H9 (cell line): ENCODE measurements around the gene NFYC. TPM values are rescaled to one million over a fixed set of nuclear protein-coding genes. Genes with fewer than 3 reads are reported as not detected.

Experiments used
- DNase-seq: peaks from one replicate; pipeline ENCODE4 v3.0.0-alpha.2; 2017
- H2AFZ ChIP-seq: one replicate; pipeline ENCODE4 v1.6.1; 2013; ENCODE audit warnings: mild to moderate bottlenecking, low read length, control low read depth, moderate library complexity
- H2AK5ac ChIP-seq: 2 replicates; pipeline ENCODE4 v1.6.1; 2013; ENCODE audit warnings: low read length, control low read depth, mixed read lengths; ENCODE audit not compliant: insufficient read length
- H2BK120ac ChIP-seq: one replicate; pipeline ENCODE4 v1.6.1; 2013; ENCODE audit warnings: low read depth, mild to moderate bottlenecking, low read length, control low read depth, inconsistent platforms; ENCODE audit not compliant: poor library complexity, severe bottlenecking
- H2BK12ac ChIP-seq: 2 replicates; pipeline ENCODE4 v1.6.1; 2013; ENCODE audit warnings: low read length, control low read depth, mixed read lengths, low read depth; ENCODE audit not compliant: insufficient read length
- H2BK15ac ChIP-seq: 2 replicates; pipeline ENCODE4 v1.6.1; 2013; ENCODE audit warnings: low read depth, low read length, control low read depth
- H2BK20ac ChIP-seq: one replicate; pipeline ENCODE4 v1.6.1; 2013; ENCODE audit warnings: low read depth, mild to moderate bottlenecking, low read length, control low read depth, inconsistent platforms; ENCODE audit not compliant: poor library complexity, severe bottlenecking
- H2BK5ac ChIP-seq: 2 replicates; pipeline ENCODE4 v1.6.1; 2013; ENCODE audit warnings: low read length, control low read depth, mixed read lengths; ENCODE audit not compliant: insufficient read length
- H3K14ac ChIP-seq: 2 replicates; pipeline ENCODE4 v1.6.1; 2013; ENCODE audit warnings: low read length, control low read depth; ENCODE audit not compliant: insufficient read depth
- H3K18ac ChIP-seq: 2 replicates; pipeline ENCODE4 v1.6.1; 2013; ENCODE audit warnings: low read depth, mild to moderate bottlenecking, mixed read lengths, low read length, control low read depth; ENCODE audit not compliant: insufficient read length
- H3K23ac ChIP-seq: 2 replicates; pipeline ENCODE4 v1.6.1; 2013; ENCODE audit warnings: low read length, control low read depth, mixed read lengths, low read depth; ENCODE audit not compliant: insufficient read length
- H3K23me2 ChIP-seq: 2 replicates; pipeline ENCODE4 v1.6.1; 2013; ENCODE audit warnings: low read depth, mild to moderate bottlenecking, mixed read lengths, low read length, control low read depth; ENCODE audit not compliant: insufficient read length, poor library complexity, severe bottlenecking
- H3K27ac ChIP-seq: 2 replicates; pipeline ENCODE4 v1.5.1; 2013; ENCODE audit warnings: low read length, control low read depth, mixed read lengths, low read depth; ENCODE audit not compliant: insufficient read length
- H3K27me3 ChIP-seq: 2 replicates; pipeline ENCODE4 v1.6.1; 2013; ENCODE audit warnings: low read length, control low read depth, inconsistent platforms; ENCODE audit not compliant: insufficient read depth
- H3K4ac ChIP-seq: 2 replicates; pipeline ENCODE4 v1.6.1; 2013; ENCODE audit warnings: low read depth, mild to moderate bottlenecking, control low read depth, inconsistent platforms, low read length, moderate library complexity
- H3K4me1 ChIP-seq: 2 replicates; pipeline ENCODE4 v1.6.1; 2013; ENCODE audit warnings: low read length, control low read depth, inconsistent platforms; ENCODE audit not compliant: insufficient read depth
- H3K4me2 ChIP-seq: 2 replicates; pipeline ENCODE4 v1.6.1; 2013; ENCODE audit warnings: low read length, control low read depth, mixed read lengths; ENCODE audit not compliant: insufficient read length, insufficient read depth
- H3K56ac ChIP-seq: 2 replicates; pipeline ENCODE4 v1.6.1; 2013; ENCODE audit warnings: low read depth, mild to moderate bottlenecking, mixed read lengths, low read length, control low read depth; ENCODE audit not compliant: insufficient read length
- H3K79me1 ChIP-seq: 2 replicates; pipeline ENCODE4 v1.6.1; 2013; ENCODE audit warnings: low read depth, mild to moderate bottlenecking, moderate library complexity, low read length, control low read depth, inconsistent platforms; ENCODE audit not compliant: insufficient read depth, poor library complexity, severe bottlenecking
- H3K79me2 ChIP-seq: 2 replicates; pipeline ENCODE4 v1.6.1; 2013; ENCODE audit warnings: low read length, control low read depth, inconsistent platforms; ENCODE audit not compliant: insufficient read depth
- H3K9ac ChIP-seq: 2 replicates; pipeline ENCODE4 v1.6.1; 2013; ENCODE audit warnings: low read length, control low read depth, mixed read lengths; ENCODE audit not compliant: insufficient read length; ENCODE audit errors: extremely low read depth
- H3K9me3 ChIP-seq: one replicate; pipeline ENCODE4 v1.6.1; 2013; ENCODE audit warnings: low read depth, low read length, inconsistent platforms; ENCODE audit not compliant: control insufficient read depth
- H3T11ph ChIP-seq: one replicate; pipeline ENCODE4 v1.6.1; 2013; ENCODE audit warnings: mild to moderate bottlenecking, low read length, control low read depth, inconsistent platforms
- H4K20me1 ChIP-seq: one replicate; pipeline ENCODE4 v1.6.1; 2013; ENCODE audit not compliant: control insufficient read depth, insufficient read length, insufficient read depth
- H4K5ac ChIP-seq: 2 replicates; pipeline ENCODE4 v1.6.1; 2013; ENCODE audit warnings: low read depth, mild to moderate bottlenecking, mixed read lengths, low read length, control low read depth; ENCODE audit not compliant: insufficient read length
- H4K8ac ChIP-seq: replicated peaks from 2 replicates; pipeline ENCODE4 v1.6.1; 2013; ENCODE audit warnings: low read length, control low read depth, mixed read lengths, low read depth; ENCODE audit not compliant: insufficient read length
- H4K91ac ChIP-seq: 2 replicates; pipeline ENCODE4 v1.6.1; 2013; ENCODE audit warnings: low read depth, mild to moderate bottlenecking, moderate library complexity, mixed read lengths, low read length, control low read depth; ENCODE audit not compliant: insufficient read length
- H3K27ac Mint-ChIP-seq, 3 experiments: 2 replicates in 2 of 3; 3 replicates in 1 of 3; pipeline ENCODE4 v1.8.0; 2020 to 2021; ENCODE audit warnings: mixed read lengths in 3 of 3, mild to moderate bottlenecking in 1 of 3, moderate library complexity in 1 of 3
- H3K27me3 Mint-ChIP-seq: 2 replicates; pipeline ENCODE4 v1.8.0; 2021; ENCODE audit warnings: low read depth, mild to moderate bottlenecking, moderate library complexity, mixed read lengths
- H3K36me3 Mint-ChIP-seq, 3 experiments: 2 replicates in 2 of 3; 3 replicates in 1 of 3; pipeline ENCODE4 v1.8.0; 2020 to 2021; ENCODE audit warnings: low read depth in 3 of 3, mixed read lengths in 3 of 3; ENCODE audit not compliant: insufficient read depth in 1 of 3
- H3K4me1 Mint-ChIP-seq, 2 experiments: 2 replicates each; pipeline ENCODE4 v1.8.0; 2020; ENCODE audit warnings: mixed read lengths in 2 of 2
- H3K4me3 Mint-ChIP-seq, 2 experiments: 2 replicates in 1 of 2; 3 replicates in 1 of 2; pipeline ENCODE4 v1.8.0; 2020 to 2021; ENCODE audit warnings: mild to moderate bottlenecking in 2 of 2, mixed read lengths in 2 of 2, moderate library complexity in 1 of 2
- H3K9me3 Mint-ChIP-seq, 2 experiments: 2 replicates in 1 of 2; 3 replicates in 1 of 2; pipeline ENCODE4 v1.8.0; 2020; ENCODE audit warnings: mild to moderate bottlenecking in 2 of 2, mixed read lengths in 2 of 2, moderate library complexity in 1 of 2
- CTCF ChIP-seq: fragments of 200-600 bp; sonication (generic); conservative IDR thresholded peaks from 3 replicates; pipeline ENCODE4 v1.8.0; 2021; ENCODE audit warnings: antibody characterized with exemption, mild to moderate bottlenecking
- WGBS: extraction: QIAGEN DNeasy Blood & Tissue Kit; methylation state at CpG from one replicate; pipeline ENCODE4 v1.1.7; 2013; ENCODE audit warnings: missing lambda C conversion rate, low lambda C conversion rate, mixed read lengths; ENCODE audit not compliant: insufficient read length; ENCODE audit errors: extremely low coverage; 5-methylcytosine and 5-hydroxymethylcytosine counted together
- total RNA-seq: library from RNA; stranded (reverse); gene quantifications from 2 replicates; pipeline ENCODE4 v1.2.1, GENCODE V29; 2021

Gene NFYC
- total RNA-seq, 1 experiment from 2014 or later = 54.7 TPM

- Histone ChIP-seq H2BK15ac (no peak overlapping the region), H4K8ac (no peak overlapping the region), H2BK5ac (no peak overlapping the region), H3K79me1 (no peaks in the 10 kb centered on the region), H3K27me3 (no peaks in the 10 kb centered on the region), H2BK20ac (no peak overlapping the region), H3K23me2 (no peaks in the 10 kb centered on the region), H2AK5ac (no peak overlapping the region), H3T11ph (no peak overlapping the region), H3K23ac (no peak overlapping the region), H3K9me3 (no peaks in the 10 kb centered on the region), H4K20me1 (no peaks in the 10 kb centered on the region), H3K4me1 (peaks cover 5% of the 10 kb centered on the region; the same call in 1 of the 2 replicates), H2BK12ac (no peak overlapping the region), H3K4me2 (peak overlapping the region; percentile 27), H3K27ac (no peak overlapping the region), H3K14ac (peak overlapping the region; percentile 14; the same call in 1 of the 2 replicates), H3K79me2 (no peaks in the 10 kb centered on the region), H3K9ac (no peak overlapping the region), H3K18ac (peak overlapping the region; percentile 23), H4K5ac (no peak overlapping the region), H3K56ac (no peak overlapping the region), H3K4ac (no peak overlapping the region), H2AFZ (no peak overlapping the region), H2BK120ac (no peak overlapping the region), H4K91ac (no peak overlapping the region)
- Mint-ChIP-seq H3K36me3 (no peaks in the 10 kb centered on the region), H3K4me3 (peak overlapping the region; percentile 67 to 81), H3K4me1 (peaks cover 12 to 19% of the 10 kb centered on the region in 2 experiments), H3K9me3 (no peaks in the 10 kb centered on the region), H3K27ac (peak overlapping the region in 2 of 3 experiments; percentile 40 to 60; a peak in 3 of 7 replicates), H3K27me3 (no peaks in the 10 kb centered on the region; the same call in 1 of the 2 replicates)
- peak; percentile 73 for DNase-seq
- WGBS = no CpG with 5 or more reads among the region's 35 CpGs
- no peak for TF ChIP-seq CTCF
These were observed 37.5 kb upstream of the NFYC start for GRCh38 chr1:40653851-40654537.
